Stomach smooth muscle (tissue), 2 donors: Measurements from ENCODE around the gene ARHGAP26.
"Not testable (repeated sequence)": the region's sequence is repeated elsewhere in the genome, so short reads cannot be mapped to it uniquely, and the experiment has no call there.

Experiments used
- H3K27ac ChIP-seq: one replicate; pipeline ENCODE4 v1.7.0; 2013; ENCODE audit warnings: mild to moderate bottlenecking, low read length, inconsistent platforms
- H3K27me3 ChIP-seq, 2 donors: one replicate each; pipeline ENCODE4 v1.7.0; 2013; ENCODE audit warnings: low read length in 2 of 2; ENCODE audit not compliant: insufficient read depth in 2 of 2, control insufficient read depth in 1 of 2
- H3K36me3 ChIP-seq, 2 donors: one replicate each; pipeline ENCODE4 v1.7.0; 2013; ENCODE audit warnings: low read length in 2 of 2; ENCODE audit not compliant: control insufficient read depth in 2 of 2, insufficient read depth in 2 of 2
- H3K4me1 ChIP-seq: one replicate; pipeline ENCODE4 v1.7.0; 2013; ENCODE audit warnings: low read length; ENCODE audit not compliant: control insufficient read depth, insufficient read depth
- H3K4me3 ChIP-seq, 2 donors: one replicate each; pipeline ENCODE4 v1.7.0; 2013; ENCODE audit warnings: low read length in 2 of 2
- H3K9ac ChIP-seq, 2 donors: one replicate each; pipeline ENCODE4 v1.7.0; 2013; ENCODE audit warnings: low read length in 2 of 2, mild to moderate bottlenecking in 1 of 2
- H3K9me3 ChIP-seq, 2 donors: one replicate each; pipeline ENCODE4 v1.7.0; 2013; ENCODE audit warnings: low read length in 2 of 2; ENCODE audit not compliant: control insufficient read depth in 2 of 2
- donor health status: healthy.
- donor health status: Pancreatic carcinoma.

ARHGAP26 gene

DNA sequence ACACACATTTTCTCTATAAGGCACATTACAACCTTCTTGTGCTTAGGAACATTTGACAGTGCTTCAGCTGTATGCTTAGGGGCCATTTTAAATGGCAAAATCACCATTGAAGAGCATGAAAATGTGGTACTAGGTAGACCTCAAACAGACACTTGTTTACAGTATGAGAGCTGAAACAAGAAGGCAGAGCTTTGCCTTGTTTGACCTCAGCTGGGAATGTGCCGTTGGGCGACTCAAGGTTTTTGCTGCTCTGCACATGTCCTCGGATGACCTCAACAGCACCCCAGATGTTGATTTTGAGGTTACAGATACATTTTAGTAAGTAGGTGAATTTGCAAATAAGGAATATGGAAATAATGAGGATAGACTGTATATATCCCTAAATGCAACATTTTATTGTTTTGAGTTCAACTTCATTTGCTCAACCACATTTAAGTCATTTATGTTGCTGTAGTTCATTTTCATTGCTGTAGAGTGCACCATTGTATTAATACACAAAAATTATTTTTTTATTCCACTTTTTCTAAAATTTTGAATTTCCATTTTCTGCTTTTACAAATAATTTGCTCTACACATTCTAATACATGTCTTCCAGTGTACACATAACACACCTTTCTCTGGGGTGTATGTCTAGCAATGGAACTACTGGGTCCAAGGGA lies 426.6 kb downstream of the ARHGAP26 start:
- Histone ChIP-seq H3K27me3 (no peaks in the 10 kb centered on the region), H3K27ac (no peak overlapping the region), H3K4me3 (no peak overlapping the region), H3K36me3 (no peaks in the 10 kb centered on the region), H3K9ac (no peak overlapping the region), H3K4me1 (peaks cover 5% of the 10 kb centered on the region), H3K9me3 (no peaks in the 10 kb centered on the region)

DNA sequence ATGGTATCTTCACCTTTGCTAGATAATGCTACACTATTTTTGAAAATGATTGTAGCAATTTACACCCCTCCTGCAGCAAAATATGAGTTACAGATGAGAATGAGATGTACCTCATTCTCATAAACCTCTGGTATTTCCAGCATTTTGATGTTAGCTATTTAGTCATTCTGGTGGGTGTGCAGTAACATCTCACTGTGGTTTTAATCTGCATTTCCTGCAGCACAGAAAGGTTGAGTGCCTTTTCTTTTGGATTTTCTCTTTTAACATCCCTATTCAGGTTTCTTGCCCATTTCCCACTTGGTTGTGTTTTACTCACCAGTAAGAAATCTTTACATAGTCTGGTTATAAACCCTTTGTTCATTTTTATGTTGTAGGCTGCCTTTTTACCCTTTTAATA lies 427.1 kb downstream of the ARHGAP26 start:
- Histone ChIP-seq H3K27ac (no peak overlapping the region), H3K27me3 (no peaks in the 10 kb centered on the region), H3K4me1 (peaks cover 5% of the 10 kb centered on the region), H3K9me3 (no peaks in the 10 kb centered on the region), H3K4me3 (no peak overlapping the region), H3K36me3 (no peaks in the 10 kb centered on the region), H3K9ac (no peak overlapping the region)

DNA sequence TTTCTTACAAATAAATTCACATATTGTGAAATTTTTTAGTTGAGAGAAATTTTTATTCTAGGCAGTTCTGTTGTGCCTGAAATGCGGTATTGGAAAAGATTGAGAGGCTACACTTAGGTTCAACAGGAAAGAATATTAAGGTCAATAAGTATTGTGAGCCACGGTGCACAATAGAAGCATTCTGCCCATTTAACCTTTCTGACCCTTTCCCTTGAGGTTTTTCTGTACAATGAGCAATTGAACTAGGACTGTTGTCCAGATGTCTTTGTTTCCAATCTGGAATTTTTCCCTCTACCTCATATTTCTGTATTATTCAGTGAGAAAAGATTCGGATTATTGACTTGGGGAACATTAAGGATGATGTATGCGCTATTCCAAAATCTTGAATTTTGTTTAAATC lies 428.2 kb downstream of the ARHGAP26 start:
- H3K4me3 ChIP-seq = no peak overlapping the region
- no peaks in the 10 kb centered on the region for H3K27me3 ChIP-seq
- H3K9me3 ChIP-seq = no peaks in the 10 kb centered on the region
- H3K27ac ChIP-seq = no peak overlapping the region
- no peaks in the 10 kb centered on the region for H3K36me3 ChIP-seq
- H3K9ac ChIP-seq = no peak overlapping the region
- H3K4me1 ChIP-seq = peaks cover 5% of the 10 kb centered on the region

DNA sequence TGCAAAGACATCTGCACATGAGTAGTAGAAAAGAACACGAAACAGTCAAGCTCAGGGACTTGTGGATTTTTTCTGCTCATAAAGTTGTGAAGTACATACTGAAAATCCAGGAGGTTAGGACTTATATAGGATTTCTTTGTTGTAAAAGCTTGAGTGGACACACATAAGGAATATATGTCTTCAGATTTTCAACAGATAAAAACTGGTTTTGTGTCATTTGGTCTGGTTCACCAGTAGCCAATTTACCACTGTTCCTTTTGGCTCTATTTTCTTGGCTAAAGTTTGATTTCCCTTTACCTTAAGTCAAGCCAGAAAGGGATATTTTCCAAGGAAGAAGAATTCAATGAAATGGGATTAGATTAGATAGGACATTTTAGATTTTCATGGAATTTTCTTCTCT lies 429.0 kb downstream of the ARHGAP26 start:
- Histone ChIP-seq H3K9ac (no peak overlapping the region), H3K4me3 (no peak overlapping the region), H3K27ac (no peak overlapping the region), H3K27me3 (no peaks in the 10 kb centered on the region), H3K4me1 (peaks cover 5% of the 10 kb centered on the region), H3K36me3 (no peaks in the 10 kb centered on the region), H3K9me3 (no peaks in the 10 kb centered on the region)

DNA sequence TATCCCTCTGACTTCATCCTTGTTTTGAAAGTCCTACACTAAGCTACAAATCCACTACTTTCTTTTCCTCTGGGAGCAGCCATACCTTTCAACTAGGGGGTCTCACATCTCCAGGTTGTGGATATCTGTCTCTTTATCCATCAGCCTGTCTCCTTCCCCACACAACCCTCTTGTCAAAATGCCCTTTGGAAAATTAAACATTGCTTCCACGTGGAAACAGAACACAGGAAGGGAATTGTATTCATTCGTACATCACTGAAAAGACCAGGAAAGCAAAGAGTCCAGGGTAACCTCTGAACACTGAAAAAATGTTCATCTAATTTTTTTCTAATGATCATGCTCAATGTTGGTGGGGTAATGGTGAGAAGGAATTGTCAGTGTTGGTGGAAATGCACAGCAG lies 429.7 kb downstream of the ARHGAP26 start:
- no peak overlapping the region for H3K4me3 ChIP-seq
- no peaks in the 10 kb centered on the region for H3K36me3 ChIP-seq
- H3K9me3 ChIP-seq = no peaks in the 10 kb centered on the region
- H3K27me3 ChIP-seq = no peaks in the 10 kb centered on the region
- no peak overlapping the region for H3K9ac ChIP-seq
- H3K4me1 ChIP-seq = peaks cover 5% of the 10 kb centered on the region
- H3K27ac ChIP-seq = no peak overlapping the region

DNA sequence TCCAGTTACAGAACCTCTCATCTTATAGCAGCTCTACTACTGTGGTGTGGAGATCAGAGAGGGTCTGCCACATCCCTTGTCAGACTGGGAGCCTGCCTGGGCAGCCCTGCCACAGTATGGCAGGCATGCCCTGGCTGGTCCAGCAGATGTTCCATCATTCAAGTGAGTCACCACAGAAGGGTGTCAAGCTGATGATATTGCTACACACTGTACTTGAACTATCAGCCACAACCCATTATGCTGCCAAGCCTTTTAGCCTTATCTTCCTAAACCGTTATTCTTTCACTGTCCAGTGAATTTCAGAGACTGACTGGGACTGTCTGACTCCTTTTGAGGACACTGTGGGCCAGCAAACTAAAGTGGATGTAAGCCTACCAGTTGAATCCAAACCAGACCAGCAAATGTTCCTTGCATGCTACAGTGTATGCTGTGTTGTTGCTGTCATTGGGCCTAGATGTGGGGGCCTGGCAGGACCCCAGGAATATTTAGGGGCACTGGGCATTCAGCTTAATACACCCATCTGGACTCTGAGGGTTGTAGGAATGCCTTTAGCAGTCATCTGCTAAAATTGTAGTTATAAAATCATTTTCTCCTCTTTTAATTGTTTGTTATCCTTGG lies 430.7 kb downstream of the ARHGAP26 start:
- no peaks in the 10 kb centered on the region for H3K27me3 ChIP-seq
- no peak overlapping the region for H3K27ac ChIP-seq
- H3K9me3 ChIP-seq = no peaks in the 10 kb centered on the region
- no peak overlapping the region for H3K9ac ChIP-seq
- H3K4me3 ChIP-seq = no peak overlapping the region
- peaks cover 8% of the 10 kb centered on the region for H3K4me1 ChIP-seq
- H3K36me3 ChIP-seq = no peaks in the 10 kb centered on the region

DNA sequence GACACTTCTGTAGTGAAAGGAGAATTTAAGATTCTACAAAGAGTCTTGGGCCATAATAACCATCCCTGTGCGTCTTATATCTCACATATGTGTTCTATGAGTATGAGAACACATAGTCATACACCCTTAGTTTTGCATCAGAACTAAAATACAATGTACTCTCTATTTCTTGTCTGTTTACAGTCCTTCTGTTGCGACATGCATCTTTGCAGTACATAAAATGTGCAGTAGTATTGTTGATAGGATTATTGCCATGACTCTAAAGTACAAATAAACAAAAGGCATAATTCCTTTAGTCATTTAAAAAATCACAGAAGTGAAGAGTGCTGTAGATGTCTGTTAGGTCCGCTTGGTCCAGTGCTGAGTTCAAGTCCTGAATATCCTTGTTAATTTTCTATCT lies 431.4 kb downstream of the ARHGAP26 start:
- H3K27me3 ChIP-seq = no peaks in the 10 kb centered on the region
- no peak overlapping the region for H3K27ac ChIP-seq
- H3K4me1 ChIP-seq = peaks cover 10% of the 10 kb centered on the region

DNA sequence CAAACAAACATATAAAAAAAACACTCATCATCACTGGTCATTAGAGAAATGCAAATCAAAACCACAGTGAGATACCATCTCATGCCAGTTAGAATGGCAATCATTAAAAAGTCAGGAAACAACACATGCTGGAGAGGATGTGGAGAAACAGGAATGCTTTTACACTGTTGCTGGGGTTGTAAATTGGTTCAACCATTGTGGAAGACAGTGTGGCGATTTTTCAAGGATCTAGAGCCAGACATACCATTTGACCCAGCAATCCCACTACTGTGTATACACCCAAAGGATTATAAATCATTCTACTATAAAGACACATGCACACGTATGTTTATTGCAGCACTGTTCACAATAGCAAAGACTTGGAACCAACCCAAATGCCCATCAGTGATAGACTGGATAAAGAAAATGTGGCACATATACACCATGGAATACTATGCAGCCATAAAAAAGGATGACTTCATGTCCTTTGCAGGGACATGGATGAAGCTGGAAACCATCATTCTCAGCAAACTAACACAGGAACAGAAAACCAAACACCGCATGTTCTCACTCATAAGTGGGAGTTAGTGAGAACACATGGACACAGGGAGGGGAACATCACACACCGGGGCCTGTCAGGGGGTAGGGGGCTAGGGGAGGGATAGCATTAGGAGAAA lies 433.3 kb downstream of the ARHGAP26 start:
- not testable (repeated sequence) for H3K27me3 ChIP-seq, H3K27ac ChIP-seq, H3K4me3 ChIP-seq, H3K36me3 ChIP-seq, H3K9ac ChIP-seq, H3K9me3 ChIP-seq, H3K4me1 ChIP-seq

More for the DNA sequence above, 431.4 kb downstream of the ARHGAP26 start:
- H3K36me3 ChIP-seq = no peaks in the 10 kb centered on the region
- no peaks in the 10 kb centered on the region for H3K9me3 ChIP-seq
- H3K4me3 ChIP-seq = no peak overlapping the region
- no peak overlapping the region for H3K9ac ChIP-seq

DNA sequence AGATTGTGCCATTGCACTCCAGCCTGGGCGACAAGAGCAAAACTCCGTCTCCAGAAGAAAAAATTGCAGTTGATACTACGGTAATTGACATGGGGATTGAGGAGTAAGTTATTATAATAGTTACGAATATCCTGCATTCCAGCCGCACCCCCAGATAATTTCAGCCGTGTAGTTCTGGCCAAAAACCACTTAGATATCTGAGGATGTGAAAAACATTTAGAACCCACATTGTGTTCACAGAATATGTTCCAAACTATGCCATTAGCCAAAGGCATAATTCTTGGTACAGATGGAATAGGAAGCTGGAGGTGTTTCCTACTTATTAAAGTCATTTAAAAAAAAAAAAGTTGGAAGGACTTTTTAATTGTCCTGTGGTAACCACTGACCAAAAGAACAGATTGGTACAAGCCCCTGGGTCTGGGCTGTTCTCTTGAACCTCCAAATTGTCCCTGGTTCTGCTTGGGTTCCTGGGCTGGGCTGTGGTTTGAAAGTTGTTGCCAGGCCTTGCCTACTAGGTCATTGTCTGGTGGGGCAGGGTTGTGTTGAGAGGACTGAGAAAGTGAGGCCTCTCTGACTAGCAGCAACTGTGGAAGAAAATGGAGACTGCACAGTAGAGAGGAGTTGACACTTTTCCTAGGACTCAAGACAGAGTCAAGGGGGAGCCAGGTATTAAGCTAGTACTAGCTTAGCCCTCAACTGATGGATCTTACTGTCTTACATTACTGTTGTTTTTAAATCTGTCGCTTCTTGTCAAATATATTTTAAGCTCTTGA lies 434.5 kb downstream of the ARHGAP26 start:
- H3K27ac ChIP-seq = no peak overlapping the region

DNA sequence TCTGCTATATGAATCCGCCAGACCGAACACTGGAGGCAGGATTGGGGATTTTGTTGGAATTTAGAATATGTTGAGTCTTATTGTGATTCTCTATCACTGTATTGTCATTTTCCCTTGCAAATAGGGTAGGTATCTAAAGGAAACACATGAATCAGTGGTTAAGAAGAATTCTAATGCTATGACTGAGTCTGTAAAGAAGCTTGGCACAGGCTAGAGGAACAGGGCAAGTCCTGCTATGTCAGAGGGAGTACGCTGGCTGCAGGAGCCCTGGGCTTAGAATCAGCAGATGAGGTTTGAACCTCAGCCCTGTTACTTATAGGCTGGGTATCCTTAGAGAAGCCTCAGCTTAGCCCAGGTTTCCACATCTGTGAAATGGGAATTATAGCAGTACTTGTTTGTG lies 435.2 kb downstream of the ARHGAP26 start:
- H3K27ac ChIP-seq = no peak overlapping the region
- no peak overlapping the region for H3K4me3 ChIP-seq
- no peaks in the 10 kb centered on the region for H3K27me3 ChIP-seq

More for the DNA sequence above, 434.5 kb downstream of the ARHGAP26 start:
- Histone ChIP-seq H3K9me3 (no peaks in the 10 kb centered on the region), H3K4me1 (peaks cover 10% of the 10 kb centered on the region), H3K9ac (no peak overlapping the region), H3K27me3 (no peaks in the 10 kb centered on the region), H3K4me3 (no peak overlapping the region), H3K36me3 (no peaks in the 10 kb centered on the region)

More for the DNA sequence above, 435.2 kb downstream of the ARHGAP26 start:
- Histone ChIP-seq H3K9ac (no peak overlapping the region), H3K4me1 (peaks cover 10% of the 10 kb centered on the region), H3K36me3 (no peaks in the 10 kb centered on the region), H3K9me3 (no peaks in the 10 kb centered on the region)
